DOHH2 (cell line): Measurements from ENCODE around the gene CELA2B.

Experiments
- CTCF ChIP-seq: fragments of 200-600 bp; sonication (generic); IDR thresholded peaks from one replicate; pipeline ENCODE4 v1.5.1; 2014; ENCODE audit warnings: antibody characterized with exemption, mild to moderate bottlenecking, low read depth, low read length; ENCODE audit not compliant: poor library complexity, severe bottlenecking
- EZH2phosphoT487 ChIP-seq: fragments of 200-600 bp; sonication (generic); IDR thresholded peaks from 2 replicates; pipeline ENCODE4 v1.6.1; 2017; ENCODE audit warnings: borderline replicate concordance, mild to moderate bottlenecking, antibody characterized with exemption, low read length, moderate library complexity, mixed read lengths

- TF ChIP-seq CTCF = no peak
- no peak for TF ChIP-seq EZH2phosphoT487
These were observed 46.2 kb upstream of the CELA2B start for GRCh38 chr1:15429701-15430149.
